M059J (cell line): ENCODE measurements around the gene TOMM70. TPM values are rescaled to one million over a fixed set of nuclear protein-coding genes. Genes with fewer than 3 reads are reported as not detected.

Experiments
- DNase-seq: peaks from one replicate; pipeline ENCODE4 v3.0.0-alpha.2; 2012; ENCODE audit warnings: low read depth
- total RNA-seq: library from RNA; depleted of rRNA; stranded (reverse); fragments of >200 nt; shearing (Covaris generic); gene quantifications from 2 replicates; pipeline ENCODE4 v1.2.3, GENCODE V29; 2014

TOMM70 gene
- total RNA-seq, 1 experiment from 2014 or later = 92.9 TPM

GRCh38 chr3:100411091-100411982 lies 10.4 kb upstream of the TOMM70 start:
- DNase-seq = no peak

- no peak for DNase-seq
Measured at GRCh38 chr3:100407977-100408532, 7.2 kb upstream of the TOMM70 start.

GRCh38 chr3:100407164-100407563 lies 6.3 kb upstream of the TOMM70 start:
- no peak for DNase-seq

- DNase-seq = no peak
Measured at GRCh38 chr3:100404250-100404548, 3.3 kb upstream of the TOMM70 start.

GRCh38 chr3:100403362-100404249 lies 2.7 kb upstream of the TOMM70 start:
- peak; percentile 57 for DNase-seq

DNA sequence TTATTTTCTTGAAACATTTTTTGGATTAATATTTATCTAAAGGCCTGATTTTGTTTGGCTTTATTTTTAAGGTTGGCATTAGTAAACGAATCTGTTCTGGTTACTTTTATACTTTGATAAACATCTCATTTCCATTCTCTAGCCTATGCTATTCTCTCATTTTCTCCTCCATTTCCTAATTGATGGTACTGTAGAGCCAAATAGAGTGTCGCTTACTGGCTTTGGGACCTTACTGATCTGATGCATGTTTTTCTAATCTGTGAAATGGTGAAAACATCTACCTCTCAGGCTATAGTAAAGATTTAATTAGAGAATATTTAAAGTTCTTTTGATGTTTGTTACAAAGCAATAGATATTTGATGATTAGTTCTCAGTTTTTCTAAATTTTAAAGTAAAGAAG lies 2.0 kb upstream of the TOMM70 start:
- DNase-seq = peak; percentile 39

- DNase-seq = peak; percentile 93
Measured at GRCh38 chr3:100402256-100402655, 1.4 kb upstream of the TOMM70 start.

GRCh38 chr3:100401674-100402041 lies 769 bp upstream of the TOMM70 start:
- peak; percentile 72 for DNase-seq

GRCh38 chr3:100400419-100400779 lies 490 bp downstream of the TOMM70 start:
- peak; percentile 64 for DNase-seq

DNA sequence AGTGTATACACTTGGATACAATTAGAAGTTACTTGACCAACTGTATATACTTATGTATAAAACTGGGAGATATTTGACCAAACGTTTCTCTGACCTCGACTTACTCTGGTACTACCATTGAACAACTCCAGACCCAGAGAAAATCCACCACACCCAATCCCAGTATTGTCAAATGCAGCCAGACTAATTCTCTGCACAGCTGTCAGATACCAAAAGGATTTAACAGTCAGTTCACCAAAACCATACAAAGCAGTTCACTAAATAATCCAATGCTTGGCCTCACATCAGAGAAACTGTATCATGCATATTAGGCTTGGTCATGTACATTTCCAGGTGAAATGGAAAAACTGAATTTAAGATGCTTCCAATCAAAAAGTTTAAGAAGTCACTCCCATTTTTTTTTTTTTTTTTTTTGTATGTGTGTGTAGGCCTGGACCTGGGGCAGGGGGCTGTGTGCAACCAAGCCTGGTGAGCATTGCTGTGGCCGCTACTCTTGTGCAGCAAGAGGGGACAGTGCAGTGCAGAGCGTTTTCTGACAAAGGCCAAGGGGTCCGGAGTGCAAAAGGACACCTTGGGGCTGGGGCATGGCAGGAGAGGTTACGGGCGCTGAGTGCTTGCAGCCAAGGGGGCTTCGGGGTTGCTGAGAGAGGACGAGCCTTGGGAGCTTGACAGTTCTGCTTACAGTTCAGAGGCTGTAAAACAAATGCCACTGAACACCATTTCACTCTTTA lies 1.4 kb downstream of the TOMM70 start:
- DNase-seq = no peak

DNA sequence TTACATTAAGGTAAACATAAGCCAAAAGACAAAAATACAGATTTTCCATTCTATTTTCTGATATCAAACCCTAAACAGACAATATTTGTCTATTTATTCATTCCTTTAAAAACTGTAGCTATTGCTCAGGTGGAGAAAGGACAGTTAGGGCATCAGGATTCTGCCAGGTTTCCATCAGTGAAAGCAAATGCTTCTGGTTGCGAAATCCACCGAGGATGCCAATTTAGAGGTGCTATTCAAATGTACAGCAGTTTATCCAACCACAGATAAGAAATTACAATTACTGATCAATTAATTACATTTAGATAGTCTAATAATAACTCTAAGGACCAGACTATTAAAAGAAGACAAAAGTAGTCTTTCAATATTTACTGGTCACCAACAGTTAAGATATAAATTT lies 3.9 kb downstream of the TOMM70 start:
- DNase-seq = no peak

- no peak for DNase-seq
Measured at GRCh38 chr3:100395679-100396431, 5.0 kb downstream of the TOMM70 start.

GRCh38 chr3:100389025-100389424 lies 11.9 kb downstream of the TOMM70 start:
- DNase-seq = no peak

DNA sequence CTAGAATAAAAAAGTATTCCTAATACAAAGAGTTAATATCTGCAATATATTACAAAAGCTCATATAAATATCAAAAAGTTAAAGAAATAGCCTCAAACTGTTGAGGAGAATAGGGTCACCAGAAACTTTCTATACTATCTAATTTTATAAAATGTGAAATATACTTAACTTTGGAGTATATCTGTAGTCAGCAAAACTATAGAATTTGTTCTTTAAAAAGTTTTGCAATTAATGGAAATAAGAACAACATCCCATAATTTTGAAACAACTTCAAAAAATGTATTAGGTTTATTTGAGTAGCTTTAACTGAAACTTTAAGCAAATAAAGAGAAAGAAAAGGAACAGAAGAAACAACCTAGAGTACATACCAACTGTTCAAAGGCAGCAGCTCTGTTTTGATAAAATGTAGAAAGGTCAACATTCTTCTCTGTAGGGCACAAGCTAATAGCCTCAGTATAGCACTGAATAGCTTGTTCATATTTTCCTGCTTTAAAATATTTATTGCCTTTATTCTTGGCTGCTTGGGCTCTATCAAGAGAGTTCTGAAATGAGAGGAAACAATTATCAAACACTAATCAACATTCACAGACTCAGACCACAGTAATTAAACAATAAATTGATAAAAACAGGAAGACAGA lies 14.3 kb downstream of the TOMM70 start:
- DNase-seq = no peak

DNA sequence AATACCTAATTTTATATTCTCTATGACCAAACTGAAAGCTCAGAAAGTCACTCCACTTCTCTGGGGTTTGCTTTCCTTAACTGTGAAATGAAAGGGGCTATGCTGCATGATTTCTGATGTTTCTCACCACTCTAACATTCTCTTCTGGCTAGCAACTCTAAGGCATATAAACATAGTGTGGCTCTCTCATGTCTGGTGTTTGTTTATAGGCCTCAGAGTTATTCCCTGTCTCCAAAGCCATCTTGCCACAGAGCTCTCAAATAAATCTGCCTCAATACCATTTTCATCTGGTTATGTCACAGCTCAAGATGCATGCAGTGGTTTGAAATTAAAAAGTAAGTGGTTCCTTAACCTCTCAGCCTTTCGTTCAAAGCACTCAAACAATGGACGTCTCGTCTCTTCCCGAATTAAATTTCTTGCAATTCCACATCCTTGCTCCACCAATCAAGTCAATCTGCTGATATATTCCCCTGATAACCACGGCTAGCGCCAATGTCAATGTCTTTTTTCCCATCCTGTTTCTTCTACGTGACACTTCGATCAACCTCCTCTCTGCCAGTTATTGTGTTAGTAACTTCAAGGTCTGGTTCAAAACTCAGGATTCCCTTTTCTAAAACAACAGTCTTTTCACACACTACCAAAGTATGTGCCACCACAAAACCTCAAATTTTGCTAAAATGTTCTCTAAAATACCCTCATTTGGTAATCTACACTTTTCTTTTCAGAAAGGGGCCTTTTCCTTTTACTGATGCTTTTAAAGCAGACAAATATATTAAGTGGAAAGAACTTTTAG lies 16.0 kb downstream of the TOMM70 start:
- no peak for DNase-seq

DNA sequence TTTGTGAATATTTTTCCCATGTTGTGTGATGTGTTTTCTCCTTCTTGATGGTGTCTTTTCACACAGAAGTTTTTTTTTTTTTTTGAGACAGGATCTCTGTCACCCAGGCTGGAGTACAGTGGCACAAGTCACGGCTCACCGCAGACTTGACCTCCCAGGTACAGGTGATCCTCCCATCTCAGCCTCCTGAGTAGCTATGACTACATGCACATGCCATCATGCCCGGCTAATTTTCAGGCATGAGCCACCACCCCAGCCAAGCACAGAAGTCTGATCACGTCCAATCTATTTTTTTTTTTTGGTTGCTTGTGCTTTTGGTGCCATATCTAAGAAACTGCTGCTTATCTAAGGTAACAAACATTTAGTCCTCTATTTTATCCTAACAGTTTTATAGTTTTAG lies 24.6 kb downstream of the TOMM70 start:
- DNase-seq = no peak

DNA sequence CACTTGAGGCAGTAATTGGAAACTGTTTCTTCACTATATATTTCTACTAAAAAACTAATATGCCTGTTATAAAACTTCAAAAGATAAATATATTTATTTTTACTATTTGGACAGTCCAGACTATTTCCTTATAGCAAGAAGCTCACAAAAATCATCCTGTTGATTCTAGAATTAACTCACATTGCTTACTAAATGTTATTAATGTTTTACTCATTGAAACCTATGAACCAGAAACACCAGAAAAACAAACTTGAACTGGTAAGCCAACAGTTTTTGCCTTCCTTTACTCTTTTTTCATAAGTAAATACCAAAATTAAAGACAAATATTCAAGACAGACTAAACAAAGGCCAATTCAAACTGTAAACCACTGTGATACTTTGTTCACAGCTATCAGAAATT lies 26.4 kb downstream of the TOMM70 start:
- no peak for DNase-seq

DNA sequence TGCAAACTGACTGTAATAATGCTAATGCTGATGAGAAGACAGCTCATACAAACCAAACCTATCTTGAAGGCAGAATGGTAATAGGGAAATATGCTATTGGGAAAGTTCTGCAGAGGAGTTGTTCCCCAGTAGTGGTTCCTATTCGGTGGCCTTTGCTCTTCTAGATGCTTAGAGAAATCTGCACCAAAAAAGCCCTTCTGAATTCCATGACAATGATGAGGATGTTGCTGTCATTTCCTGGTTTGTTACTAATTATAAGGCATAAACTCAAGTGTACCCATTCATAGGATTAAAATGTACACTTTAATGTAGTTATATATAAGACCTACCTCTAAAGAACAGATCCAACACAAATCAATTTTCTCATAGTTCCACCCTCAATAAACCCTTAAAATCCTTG lies 30.1 kb downstream of the TOMM70 start:
- no peak for DNase-seq

- DNase-seq = no peak
Measured at GRCh38 chr3:100368441-100368840, 32.4 kb downstream of the TOMM70 start.

DNA sequence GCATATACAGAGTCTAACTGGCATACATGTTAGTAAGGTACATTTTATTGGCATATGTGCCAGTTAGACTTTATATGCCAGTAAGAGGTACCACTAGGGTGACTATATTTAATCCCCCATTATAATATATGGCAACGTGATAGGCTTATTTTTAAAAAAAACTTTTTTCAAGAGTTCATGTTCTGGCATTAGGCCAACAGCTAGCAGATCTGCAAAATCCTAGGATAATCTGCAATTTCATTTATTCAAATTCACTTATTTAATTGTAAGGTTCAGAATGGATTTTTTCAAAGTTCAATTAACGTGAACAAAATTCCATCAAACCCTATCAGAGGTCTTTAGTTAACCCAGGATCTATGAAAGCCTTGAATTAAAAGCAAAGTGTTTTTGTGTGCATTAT lies 34.5 kb downstream of the TOMM70 start:
- DNase-seq = no peak
